GM13976 (cell line): ENCODE data around the gene TREML4.

ENCODE experiments used
- DNase-seq: peaks from one replicate; pipeline ENCODE4 v3.0.0; 2012; ENCODE audit warnings: low spot score
- CTCF ChIP-seq: IDR thresholded peaks from 2 replicates; pipeline ENCODE4 v1.5.1; 2012; ENCODE audit warnings: borderline replicate concordance, mild to moderate bottlenecking; ENCODE audit not compliant: insufficient read depth; ENCODE audit errors: extremely low read depth, missing control alignments, control extremely low read depth
- in situ Hi-C: fragments of 300-500 bp; cut with MboI; formaldehyde crosslinking; loops from one replicate; pipeline ENCODE4 v1.12.0; 2022; ENCODE audit warnings: low sequenced_read_pairs, mixed read lengths, inconsistent platforms; ENCODE audit not compliant: unreplicated experiment

TREML4 gene

GRCh38 chr6:41252401-41253169 lies 24.4 kb downstream of the TREML4 start:
- in situ Hi-C loops: no loop called here
- TF ChIP-seq CTCF: no peak
- DNase-seq: no peak

- TF ChIP-seq CTCF: no peak
- in situ Hi-C loops: no loop called here
- no peak for DNase-seq
These were observed 27.0 kb downstream of the TREML4 start for GRCh38 chr6:41255110-41255509.

GRCh38 chr6:41255638-41256246 lies 27.6 kb downstream of the TREML4 start:
- DNase-seq: no peak
- in situ Hi-C loops: no loop called here
- TF ChIP-seq CTCF: no peak

- in situ Hi-C loops: no loop called here
- TF ChIP-seq CTCF: no peak
- no peak for DNase-seq
These were observed 28.2 kb downstream of the TREML4 start for GRCh38 chr6:41256383-41256782.

- in situ Hi-C loops: no loop called here
- no peak for TF ChIP-seq CTCF
- no peak for DNase-seq
These were observed 29.4 kb downstream of the TREML4 start for GRCh38 chr6:41257369-41258195.

GRCh38 chr6:41258196-41258493 lies 30.0 kb downstream of the TREML4 start:
- TF ChIP-seq CTCF: no peak
- DNase-seq: no peak
- in situ Hi-C loops: no loop called here
